ENCODE data around the gene AP2A1. TPM values are rescaled to one million over a fixed set of nuclear protein-coding genes. Genes with fewer than 3 reads are reported as not detected.

AP2A1 gene
- total and polyA plus RNA-seq, 9 of the 15 experiments (the other 6 are each of a cell fraction or from before 2014, with no cell fraction given) = 0.55 to 150 (median 31.9) TPM

DNA sequence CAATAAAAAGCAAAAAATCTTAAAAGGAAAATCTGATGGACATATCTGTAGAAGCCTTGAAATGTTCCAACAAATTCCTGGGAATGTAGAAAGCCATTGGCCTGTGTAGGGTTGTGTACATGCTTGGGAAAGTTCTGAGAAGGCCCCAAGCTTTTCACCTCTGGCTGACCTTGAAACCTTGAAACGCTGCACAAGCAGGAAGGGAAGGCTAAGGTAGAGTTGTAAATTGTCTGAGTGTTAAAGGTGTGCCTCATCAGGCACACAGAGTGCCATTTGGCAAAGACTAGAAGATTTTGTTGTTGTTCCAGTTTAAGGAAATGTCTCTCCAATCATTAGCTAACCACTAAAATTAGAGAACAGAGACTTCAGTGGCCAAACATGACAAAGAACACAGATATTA, 14.1 kb upstream of the AP2A1 start:
- peaks cover 0 to 2% of the 10 kb centered on the region in 2 experiments; a peak in 3 of 5 replicates for H3K4me1 ChIP-seq (replicated peaks in 1 of 2; ENCODE audit: control insufficient read depth in 2 of 2, insufficient read depth in 2 of 2, low read length in 2 of 2)
- no peaks in the 10 kb centered on the region for H3K79me2 ChIP-seq (ENCODE audit: control insufficient read depth, insufficient read depth, low read length)
- no peak overlapping the region for H3K27ac ChIP-seq (ENCODE audit: extremely low read depth, low read depth, low read length)
- no peak overlapping the region for H2AFZ ChIP-seq (ENCODE audit: low read depth, low read length)
- H3K9me3 ChIP-seq (replicated peaks; ENCODE audit: control insufficient read depth, insufficient read depth, low read depth, low read length) = peaks cover 6% of the 10 kb centered on the region
- no peak overlapping the region for H3K4me2 ChIP-seq (ENCODE audit: insufficient read depth, low read length)
- intact Hi-C loops (cut with micrococcal nuclease) = no loop called here
- H4K20me1 ChIP-seq (replicated peaks; ENCODE audit: control insufficient read depth, insufficient read depth, low read length) = no peaks in the 10 kb centered on the region
- FAIRE-seq (no peak), DNase-seq (ENCODE audit: extremely low read depth in 1 of 4, low spot score in 3 of 4) (no peak), ATAC-seq (no peak)
- H3K9ac ChIP-seq (ENCODE audit: insufficient read depth in 1 of 2, low read depth in 2 of 2, low read length in 2 of 2) = no peak overlapping the region
- H3K4me3 ChIP-seq = no peak overlapping the region
- CTCF ChIA-PET (ENCODE audit: low intra/inter-chr PET ratio) = no interaction called here
- 38% methylated on average over 1 of the region's 1 CpG for WGBS (ENCODE audit: insufficient coverage, low coverage, missing lambda C conversion rate)
- BruUV-seq (replicated peaks) = no TSS peak
- TF ChIP-seq ZZZ3 (IDR thresholded peaks at IDR 0.05) = peak; percentile 77; the same call in 1 of the 2 replicates
- peak in 1 of 2 experiments; percentile 31; a peak in 1 of 3 replicates for TF ChIP-seq CBX3 (IDR thresholded peaks at IDR 0.05; ENCODE audit: borderline replicate concordance in 1 of 2, low read length in 2 of 2)
- peak; percentile 58; the same call in 1 of the 2 replicates for TF ChIP-seq ESRRA (IDR thresholded peaks at IDR 0.05; ENCODE audit: borderline replicate concordance, low read depth)
- no peak for TF ChIP-seq MIER1 (IDR thresholded peaks at IDR 0.05; ENCODE audit: low read depth)
- TF ChIP-seq ZNF174 (CRISPR knock-in tag; IDR thresholded peaks at IDR 0.05) = no peak
- peak; percentile 16 for TF ChIP-seq RBM25 (IDR thresholded peaks at IDR 0.05; ENCODE audit: low read depth, low read length, severe bottlenecking)
- H3K36me3 ChIP-seq (ENCODE audit: control insufficient read depth, insufficient read depth, low read length) = no peaks in the 10 kb centered on the region
- in situ Hi-C loops (cut with MboI) = no loop called here
- no peaks in the 10 kb centered on the region for H3K9me1 ChIP-seq (ENCODE audit: control insufficient read depth, insufficient read depth, low read length)
- POLR2A ChIA-PET = interaction anchor here (0.6 to 0.8 kb wide), 2 partner anchors 8 to 11 kb away, joined by 3 read pairs; partner anchors contain the start of gene TSKS
- no peaks in the 10 kb centered on the region for H3K27me3 ChIP-seq (ENCODE audit: control insufficient read depth in 2 of 2, insufficient read depth in 2 of 2, low read length in 2 of 2)

DNA sequence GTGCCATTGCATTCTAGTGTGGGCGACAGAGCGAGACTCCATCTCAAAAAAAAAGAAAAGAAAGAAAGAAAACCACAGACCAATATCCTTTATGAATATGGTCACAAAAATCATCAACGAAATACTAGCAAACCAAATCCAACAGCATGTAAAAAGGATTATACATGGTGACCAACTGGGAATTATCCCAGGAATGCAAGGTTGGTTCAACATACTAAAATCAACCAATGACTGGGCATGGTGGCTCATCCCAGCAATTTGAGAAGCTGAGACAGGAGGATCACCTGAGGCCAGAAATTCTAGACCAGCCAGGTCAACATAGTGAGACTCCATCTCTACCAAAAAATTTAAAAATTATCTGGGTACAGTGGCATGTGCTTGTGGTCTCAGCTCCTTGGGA, 10.8 kb upstream of the AP2A1 start:
- no peak for ATAC-seq
- Histone ChIP-seq H3K27ac (ENCODE audit: extremely low read depth, low read depth, low read length) (no peak overlapping the region), H2AFZ (ENCODE audit: low read depth, low read length) (no peak overlapping the region), H3K4me2 (ENCODE audit: insufficient read depth, low read length) (no peak overlapping the region), H3K9me1 (ENCODE audit: control insufficient read depth, insufficient read depth, low read length) (no peaks in the 10 kb centered on the region), H3K4me1 (replicated peaks in 1 of 2; ENCODE audit: control insufficient read depth in 2 of 2, insufficient read depth in 2 of 2, low read length in 2 of 2) (peaks cover 6 to 11% of the 10 kb centered on the region in 2 experiments; a peak in 4 of 5 replicates), H4K20me1 (replicated peaks; ENCODE audit: control insufficient read depth, insufficient read depth, low read length) (no peaks in the 10 kb centered on the region), H3K36me3 (ENCODE audit: control insufficient read depth, insufficient read depth, low read length) (no peaks in the 10 kb centered on the region), H3K27me3 (ENCODE audit: control insufficient read depth in 2 of 2, insufficient read depth in 2 of 2, low read length in 2 of 2) (no peaks in the 10 kb centered on the region), H3K79me2 (ENCODE audit: control insufficient read depth, insufficient read depth, low read length) (no peaks in the 10 kb centered on the region), H3K4me3 (no peak overlapping the region), H3K9ac (ENCODE audit: insufficient read depth in 1 of 2, low read depth in 2 of 2, low read length in 2 of 2) (no peak overlapping the region), H3K9me3 (replicated peaks; ENCODE audit: control insufficient read depth, insufficient read depth, low read depth, low read length) (peaks cover 6% of the 10 kb centered on the region)
- intact Hi-C loops (cut with micrococcal nuclease) (no loop called here), in situ Hi-C loops (cut with MboI) (no loop called here)
- DNase-seq (ENCODE audit: extremely low read depth in 1 of 4, low spot score in 3 of 4) = no peak
- no TSS peak for BruUV-seq (replicated peaks)
- 43% methylated on average over 1 of the region's 3 CpGs for WGBS (ENCODE audit: insufficient coverage, low coverage, missing lambda C conversion rate)
- ChIA-PET POLR2A (interaction anchor here (0.6 kb wide), 1 partner anchor 10 kb away, joined by 3 read pairs; no protein-coding TSS in a partner anchor), CTCF (ENCODE audit: low intra/inter-chr PET ratio) (no interaction called here)
- peak; percentile 57 for FAIRE-seq
- TF ChIP-seq ZNF75A (CRISPR knock-in tag; IDR thresholded peaks at IDR 0.05) (no peak), TRIM28 (IDR thresholded peaks at IDR 0.05) (peak; percentile 81), HDAC8 (tag; IDR thresholded peaks at IDR 0.05) (no peak), TRIM24 (IDR thresholded peaks at IDR 0.05) (peak in 1 of 2 experiments; percentile 12; a peak in 1 of 4 replicates), ZNF324 (CRISPR knock-in tag; IDR thresholded peaks at IDR 0.05) (peak; percentile 97), CREB1 (IDR thresholded peaks at IDR 0.05) (no peak), CREB1 (CRISPR knock-in tag; IDR thresholded peaks at IDR 0.05) (no peak)
- TF ChIP-seq, protein P1, sequence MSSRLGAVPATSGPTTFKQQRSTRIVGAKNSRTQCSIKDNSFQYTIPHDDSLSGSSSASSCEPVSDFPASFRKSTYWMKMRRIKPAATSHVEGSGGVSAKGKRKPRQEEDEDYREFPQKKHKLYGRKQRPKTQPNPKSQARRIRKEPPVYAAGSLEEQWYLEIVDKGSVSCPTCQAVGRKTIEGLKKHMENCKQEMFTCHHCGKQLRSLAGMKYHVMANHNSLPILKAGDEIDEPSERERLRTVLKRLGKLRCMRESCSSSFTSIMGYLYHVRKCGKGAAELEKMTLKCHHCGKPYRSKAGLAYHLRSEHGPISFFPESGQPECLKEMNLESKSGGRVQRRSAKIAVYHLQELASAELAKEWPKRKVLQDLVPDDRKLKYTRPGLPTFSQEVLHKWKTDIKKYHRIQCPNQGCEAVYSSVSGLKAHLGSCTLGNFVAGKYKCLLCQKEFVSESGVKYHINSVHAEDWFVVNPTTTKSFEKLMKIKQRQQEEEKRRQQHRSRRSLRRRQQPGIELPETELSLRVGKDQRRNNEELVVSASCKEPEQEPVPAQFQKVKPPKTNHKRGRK (tag; IDR thresholded peaks at IDR 0.05) = no peak
- TF ChIP-seq, protein P2, sequence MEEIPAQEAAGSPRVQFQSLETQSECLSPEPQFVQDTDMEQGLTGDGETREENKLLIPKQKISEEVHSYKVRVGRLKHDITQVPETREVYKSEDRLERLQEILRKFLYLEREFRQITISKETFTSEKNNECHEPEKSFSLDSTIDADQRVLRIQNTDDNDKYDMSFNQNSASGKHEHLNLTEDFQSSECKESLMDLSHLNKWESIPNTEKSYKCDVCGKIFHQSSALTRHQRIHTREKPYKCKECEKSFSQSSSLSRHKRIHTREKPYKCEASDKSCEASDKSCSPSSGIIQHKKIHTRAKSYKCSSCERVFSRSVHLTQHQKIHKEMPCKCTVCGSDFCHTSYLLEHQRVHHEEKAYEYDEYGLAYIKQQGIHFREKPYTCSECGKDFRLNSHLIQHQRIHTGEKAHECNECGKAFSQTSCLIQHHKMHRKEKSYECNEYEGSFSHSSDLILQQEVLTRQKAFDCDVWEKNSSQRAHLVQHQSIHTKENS (CRISPR knock-in tag; IDR thresholded peaks at IDR 0.05) = no peak
